HEK293 (cell line): Measurements from ENCODE around the gene AFF4.
A peak's percentile ranks its signal among the peaks of the same experiment; 100 is the strongest.
"Not testable (repeated sequence)": the region's sequence is repeated elsewhere in the genome, so short reads cannot be mapped to it uniquely, and the experiment has no call there.

ENCODE experiments used
- CTCF ChIA-PET: fragments of 350-600 bp; formaldehyde crosslinking; extraction: SDS; loops from one replicate; lab custom pipeline; 2021; ENCODE audit warnings: antibody characterized with exemption; lab: Yijun Ruan, JAX
- POLR2A ChIA-PET: fragments of 300-600 bp; formaldehyde crosslinking; extraction: SDS; loops from one replicate; lab custom pipeline; 2020; ENCODE audit warnings: antibody characterized with exemption, inconsistent platforms; lab: Yijun Ruan, JAX
- H3K27ac ChIP-seq: fragments of 200-500 bp; sonication (Bioruptor generic); 2 replicates; pipeline ENCODE4 v1.5.1; 2014; ENCODE audit warnings: low read depth, low read length, control low read depth, inconsistent platforms; ENCODE audit errors: extremely low read depth
- H3K36me3 ChIP-seq, 2 experiments: fragments of 200-500 bp in 1 of 2; sonication (Bioruptor generic) in 1 of 2; 1 replicate in 1 of 2; 2 replicates in 1 of 2; pipeline ENCODE4 v1.5.1; 2014 to 2017; ENCODE audit warnings: inconsistent platforms in 2 of 2, low read length in 2 of 2; ENCODE audit not compliant: control insufficient read depth in 2 of 2, insufficient read depth in 1 of 2
- H3K4me1 ChIP-seq: fragments of 200-500 bp; sonication (Bioruptor generic); 2 replicates; pipeline ENCODE4 v1.5.1; 2014; ENCODE audit warnings: mild to moderate bottlenecking, low read length, inconsistent platforms; ENCODE audit not compliant: control insufficient read depth, insufficient read depth
- H3K4me3 ChIP-seq: 2 replicates; pipeline ENCODE4 v1.5.1; 2011; ENCODE audit warnings: low read depth, mild to moderate bottlenecking, control low read depth, low read length, moderate library complexity
- H3K9me3 ChIP-seq: fragments of 200-500 bp; sonication (Bioruptor generic); 2 replicates; pipeline ENCODE4 v1.5.1; 2014; ENCODE audit warnings: low read depth, low read length, inconsistent platforms; ENCODE audit not compliant: control insufficient read depth, insufficient read depth
- CTCF ChIP-seq: fragments of 450-650 bp; formaldehyde crosslinking; IDR thresholded peaks from 2 replicates; pipeline ENCODE4 v1.5.1; 2016; ENCODE audit warnings: missing biosample characterization, missing genetic modification characterization
- KLF10 ChIP-seq: fragments of 450-650 bp; IDR thresholded peaks from 2 replicates; pipeline ENCODE4 v1.5.1; 2018; ENCODE audit warnings: missing biosample characterization, mild to moderate bottlenecking, missing genetic modification characterization
- REST ChIP-seq: fragments of 450-650 bp; formaldehyde crosslinking; IDR thresholded peaks from 2 replicates; pipeline ENCODE4 v1.5.1; 2016; ENCODE audit warnings: missing biosample characterization, missing genetic modification characterization
- TRIM28 ChIP-seq: IDR thresholded peaks from 2 replicates; pipeline ENCODE4 v1.6.1; 2011; ENCODE audit warnings: low read length, control low read depth, borderline replicate concordance
- ZFP37 ChIP-seq: fragments of 450-650 bp; formaldehyde crosslinking; IDR thresholded peaks from 2 replicates; pipeline ENCODE4 v1.5.1; 2016; ENCODE audit warnings: missing biosample characterization, missing genetic modification characterization
- ZNF121 ChIP-seq: fragments of 450-650 bp; formaldehyde crosslinking; IDR thresholded peaks from 2 replicates; pipeline ENCODE4 v1.5.1; 2016; ENCODE audit warnings: missing biosample characterization, missing genetic modification characterization
- ZNF138 ChIP-seq: fragments of 450-650 bp; formaldehyde crosslinking; IDR thresholded peaks from 2 replicates; pipeline ENCODE4 v1.5.1; 2016; ENCODE audit warnings: missing biosample characterization, missing genetic modification characterization, borderline replicate concordance
- ZNF174 ChIP-seq: fragments of 450-650 bp; formaldehyde crosslinking; IDR thresholded peaks from 2 replicates; pipeline ENCODE4 v1.5.0; 2017; ENCODE audit warnings: missing biosample characterization, mild to moderate bottlenecking, missing genetic modification characterization
- ZNF19 ChIP-seq: fragments of 450-650 bp; formaldehyde crosslinking; IDR thresholded peaks from 2 replicates; pipeline ENCODE4; 2016; ENCODE audit warnings: missing biosample characterization, missing genetic modification characterization, low read depth
- ZNF223 ChIP-seq: fragments of 450-650 bp; formaldehyde crosslinking; IDR thresholded peaks from 2 replicates; pipeline ENCODE4 v1.5.1; 2016; ENCODE audit warnings: missing biosample characterization, missing genetic modification characterization
- ZNF23 ChIP-seq: fragments of 450-650 bp; formaldehyde crosslinking; IDR thresholded peaks from 2 replicates; pipeline ENCODE4 v1.5.1; 2016; ENCODE audit warnings: missing biosample characterization, missing genetic modification characterization, borderline replicate concordance
- ZNF24 ChIP-seq: fragments of 450-650 bp; formaldehyde crosslinking; IDR thresholded peaks from 2 replicates; pipeline ENCODE4 v1.5.1; 2016; ENCODE audit warnings: missing biosample characterization, missing genetic modification characterization
- ZNF302 ChIP-seq: fragments of 450-650 bp; formaldehyde crosslinking; IDR thresholded peaks from 2 replicates; pipeline ENCODE4 v1.5.1; 2016; ENCODE audit warnings: missing biosample characterization, missing genetic modification characterization, low read depth
- ZNF404 ChIP-seq: fragments of 450-650 bp; formaldehyde crosslinking; IDR thresholded peaks from 2 replicates; pipeline ENCODE4 v1.5.1; 2017; ENCODE audit warnings: missing biosample characterization, missing genetic modification characterization
- ZNF473 ChIP-seq: fragments of 450-650 bp; formaldehyde crosslinking; IDR thresholded peaks from 2 replicates; pipeline ENCODE4 v1.5.1; 2017; ENCODE audit warnings: missing biosample characterization, missing genetic modification characterization
- ZNF555 ChIP-seq: fragments of 450-650 bp; formaldehyde crosslinking; conservative IDR thresholded peaks from 2 replicates; pipeline ENCODE4 v1.5.1; 2017; ENCODE audit warnings: missing biosample characterization, mild to moderate bottlenecking, missing genetic modification characterization, inconsistent platforms
- ZNF596 ChIP-seq: fragments of 450-650 bp; IDR thresholded peaks from 2 replicates; pipeline ENCODE4 v1.5.0; 2018; ENCODE audit warnings: missing biosample characterization, mild to moderate bottlenecking, missing genetic modification characterization, moderate library complexity
- ZNF600 ChIP-seq: fragments of 450-650 bp; formaldehyde crosslinking; IDR thresholded peaks from 2 replicates; pipeline ENCODE4 v1.5.1; 2016; ENCODE audit warnings: missing biosample characterization, missing genetic modification characterization
- ZNF610 ChIP-seq: fragments of 450-650 bp; formaldehyde crosslinking; IDR thresholded peaks from 2 replicates; pipeline ENCODE4 v1.5.1; 2016; ENCODE audit warnings: missing biosample characterization, missing genetic modification characterization, borderline replicate concordance
- ZNF629 ChIP-seq: fragments of 450-650 bp; formaldehyde crosslinking; IDR thresholded peaks from 2 replicates; pipeline ENCODE4 v1.5.1; 2017; ENCODE audit warnings: missing biosample characterization, missing genetic modification characterization
- TF ChIP-seq, protein P1 (sequence below): fragments of 450-650 bp; formaldehyde crosslinking; IDR thresholded peaks from 2 replicates; pipeline ENCODE4 v1.5.1; 2017; ENCODE audit warnings: missing biosample characterization, missing genetic modification characterization
- TF ChIP-seq, protein P2 (sequence below): fragments of 450-650 bp; formaldehyde crosslinking; IDR thresholded peaks from 2 replicates; pipeline ENCODE4 v1.5.1; 2016; ENCODE audit warnings: missing biosample characterization, missing genetic modification characterization
- TF ChIP-seq, protein P3 (sequence below): fragments of 450-650 bp; formaldehyde crosslinking; IDR thresholded peaks from 2 replicates; pipeline ENCODE4 v1.5.1; 2016; ENCODE audit warnings: missing biosample characterization, missing genetic modification characterization

Gene AFF4

GRCh38 chr5:132963171-132964104, at the start of gene AFF4 (continued):
- no peak for TF ChIP-seq ZNF19
- peak; percentile 85 for TF ChIP-seq ZNF629
- TF ChIP-seq KLF10 (tag by site-specific recombination) = peak; percentile 79
- TF ChIP-seq, protein P1, sequence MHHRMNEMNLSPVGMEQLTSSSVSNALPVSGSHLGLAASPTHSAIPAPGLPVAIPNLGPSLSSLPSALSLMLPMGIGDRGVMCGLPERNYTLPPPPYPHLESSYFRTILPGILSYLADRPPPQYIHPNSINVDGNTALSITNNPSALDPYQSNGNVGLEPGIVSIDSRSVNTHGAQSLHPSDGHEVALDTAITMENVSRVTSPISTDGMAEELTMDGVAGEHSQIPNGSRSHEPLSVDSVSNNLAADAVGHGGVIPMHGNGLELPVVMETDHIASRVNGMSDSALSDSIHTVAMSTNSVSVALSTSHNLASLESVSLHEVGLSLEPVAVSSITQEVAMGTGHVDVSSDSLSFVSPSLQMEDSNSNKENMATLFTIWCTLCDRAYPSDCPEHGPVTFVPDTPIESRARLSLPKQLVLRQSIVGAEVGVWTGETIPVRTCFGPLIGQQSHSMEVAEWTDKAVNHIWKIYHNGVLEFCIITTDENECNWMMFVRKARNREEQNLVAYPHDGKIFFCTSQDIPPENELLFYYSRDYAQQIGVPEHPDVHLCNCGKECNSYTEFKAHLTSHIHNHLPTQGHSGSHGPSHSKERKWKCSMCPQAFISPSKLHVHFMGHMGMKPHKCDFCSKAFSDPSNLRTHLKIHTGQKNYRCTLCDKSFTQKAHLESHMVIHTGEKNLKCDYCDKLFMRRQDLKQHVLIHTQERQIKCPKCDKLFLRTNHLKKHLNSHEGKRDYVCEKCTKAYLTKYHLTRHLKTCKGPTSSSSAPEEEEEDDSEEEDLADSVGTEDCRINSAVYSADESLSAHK = peak; percentile 45; the same call in 1 of the 2 replicates

GRCh38 chr5:133008455-133008854, 45.0 kb upstream of the AFF4 start:
- POLR2A ChIA-PET, H3K27ac ChIP-seq, H3K4me1 ChIP-seq, H3K9me3 ChIP-seq, H3K4me3 ChIP-seq: not testable (repeated sequence)
- CTCF ChIA-PET = interaction anchor here (0.6 kb wide), 1 partner anchor 441 kb away, joined by 4 read pairs; no protein-coding TSS in a partner anchor
- peak; percentile 63; the same call in 1 of the 2 replicates for TF ChIP-seq ZNF121 (tag by site-specific recombination)
- H3K36me3 ChIP-seq = peaks cover 12 to 23% of the 10 kb centered on the region in 2 experiments

DNA sequence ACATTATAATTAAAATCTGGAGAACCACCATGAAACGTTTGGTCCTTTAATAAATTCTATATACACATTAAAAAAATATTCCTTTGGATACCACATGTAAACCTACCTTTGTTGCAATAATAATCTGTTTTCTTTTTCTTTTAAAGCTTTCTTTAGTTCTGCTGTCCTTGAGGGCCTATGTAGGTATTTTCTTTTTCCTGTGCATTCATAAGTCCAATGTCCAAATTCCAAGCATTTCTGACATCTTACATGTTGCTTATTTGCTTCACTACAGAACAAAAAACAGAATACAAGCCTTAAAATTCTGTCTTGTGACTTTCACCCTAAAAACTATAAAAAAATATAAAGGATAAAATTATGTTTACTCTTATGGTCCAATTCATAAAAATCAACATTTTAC, 43.2 kb upstream of the AFF4 start:
- Histone ChIP-seq H3K36me3 (peaks cover 19 to 25% of the 10 kb centered on the region in 2 experiments), H3K27ac (no peak overlapping the region), H3K4me1 (no peaks in the 10 kb centered on the region), H3K9me3 (no peaks in the 10 kb centered on the region), H3K4me3 (no peak overlapping the region)
- ChIA-PET CTCF (no interaction called here), POLR2A (no interaction called here)
- TF ChIP-seq ZNF473 (tag by site-specific recombination) (no peak), CTCF (no peak), ZFP37 (tag by site-specific recombination) (no peak), ZNF555 (tag by site-specific recombination) (no peak), ZNF223 (tag by site-specific recombination) (no peak), ZNF174 (no peak), TRIM28 (no peak), ZNF302 (tag by site-specific recombination) (no peak), REST (tag by site-specific recombination) (no peak), ZNF610 (tag by site-specific recombination) (no peak), ZNF138 (tag by site-specific recombination) (no peak), ZNF404 (tag by site-specific recombination) (no peak), ZNF24 (tag by site-specific recombination) (no peak), ZNF596 (tag by site-specific recombination) (no peak), ZNF600 (tag by site-specific recombination) (no peak), ZNF23 (tag by site-specific recombination) (no peak)
- TF ChIP-seq, protein P2, sequence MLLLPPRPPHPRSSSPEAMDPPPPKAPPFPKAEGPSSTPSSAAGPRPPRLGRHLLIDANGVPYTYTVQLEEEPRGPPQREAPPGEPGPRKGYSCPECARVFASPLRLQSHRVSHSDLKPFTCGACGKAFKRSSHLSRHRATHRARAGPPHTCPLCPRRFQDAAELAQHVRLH (tag by site-specific recombination) = no peak
- TF ChIP-seq, protein P3, sequence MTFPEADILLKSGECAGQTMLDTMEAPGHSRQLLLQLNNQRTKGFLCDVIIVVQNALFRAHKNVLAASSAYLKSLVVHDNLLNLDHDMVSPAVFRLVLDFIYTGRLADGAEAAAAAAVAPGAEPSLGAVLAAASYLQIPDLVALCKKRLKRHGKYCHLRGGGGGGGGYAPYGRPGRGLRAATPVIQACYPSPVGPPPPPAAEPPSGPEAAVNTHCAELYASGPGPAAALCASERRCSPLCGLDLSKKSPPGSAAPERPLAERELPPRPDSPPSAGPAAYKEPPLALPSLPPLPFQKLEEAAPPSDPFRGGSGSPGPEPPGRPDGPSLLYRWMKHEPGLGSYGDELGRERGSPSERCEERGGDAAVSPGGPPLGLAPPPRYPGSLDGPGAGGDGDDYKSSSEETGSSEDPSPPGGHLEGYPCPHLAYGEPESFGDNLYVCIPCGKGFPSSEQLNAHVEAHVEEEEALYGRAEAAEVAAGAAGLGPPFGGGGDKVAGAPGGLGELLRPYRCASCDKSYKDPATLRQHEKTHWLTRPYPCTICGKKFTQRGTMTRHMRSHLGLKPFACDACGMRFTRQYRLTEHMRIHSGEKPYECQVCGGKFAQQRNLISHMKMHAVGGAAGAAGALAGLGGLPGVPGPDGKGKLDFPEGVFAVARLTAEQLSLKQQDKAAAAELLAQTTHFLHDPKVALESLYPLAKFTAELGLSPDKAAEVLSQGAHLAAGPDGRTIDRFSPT (tag by site-specific recombination) = no peak
